Measurements from ENCODE around the gene SNCA.
A peak's percentile ranks its signal among the peaks of the same experiment; 100 is the strongest.

The SNCA gene

DNA sequence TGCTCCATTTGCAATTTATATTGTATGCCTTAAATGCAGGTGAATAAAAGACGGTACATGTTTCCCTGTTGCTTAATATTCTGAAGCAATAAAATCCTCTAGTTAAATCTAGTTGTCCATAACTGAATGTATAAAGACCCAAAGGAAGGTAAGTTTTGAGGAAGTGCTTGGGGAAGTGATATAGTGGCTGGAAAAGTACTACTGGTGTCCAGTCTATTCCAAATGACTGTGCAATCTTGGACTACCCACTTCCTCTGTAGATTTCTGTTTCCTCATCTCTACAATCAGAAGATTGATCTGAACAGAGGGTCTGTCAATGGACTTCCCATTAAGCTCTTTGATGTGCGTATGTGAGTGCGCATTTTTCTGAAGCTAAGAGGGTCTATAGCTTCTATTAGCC lies 17.0 kb downstream of the SNCA start:
- no peak for DNase-seq

DNA sequence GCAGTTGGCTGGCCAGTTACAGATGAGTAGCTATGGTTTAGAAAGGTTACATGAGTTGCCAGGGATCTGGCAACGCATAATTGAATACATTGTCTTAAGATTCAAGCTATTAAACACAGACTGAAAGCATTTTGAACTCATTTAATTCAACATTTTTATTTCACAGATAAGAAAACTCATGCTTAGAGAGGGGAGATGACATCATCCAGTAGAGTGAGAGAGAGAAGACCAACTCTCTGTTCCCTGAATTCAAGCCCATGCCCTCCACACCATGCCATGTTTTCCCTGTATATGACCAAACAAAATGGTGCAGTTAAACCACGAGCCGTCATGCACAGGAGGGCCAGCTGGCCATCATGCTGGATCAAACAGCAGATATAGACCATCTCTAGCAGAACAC lies 22.6 kb downstream of the SNCA start:
- no peak for DNase-seq

DNA sequence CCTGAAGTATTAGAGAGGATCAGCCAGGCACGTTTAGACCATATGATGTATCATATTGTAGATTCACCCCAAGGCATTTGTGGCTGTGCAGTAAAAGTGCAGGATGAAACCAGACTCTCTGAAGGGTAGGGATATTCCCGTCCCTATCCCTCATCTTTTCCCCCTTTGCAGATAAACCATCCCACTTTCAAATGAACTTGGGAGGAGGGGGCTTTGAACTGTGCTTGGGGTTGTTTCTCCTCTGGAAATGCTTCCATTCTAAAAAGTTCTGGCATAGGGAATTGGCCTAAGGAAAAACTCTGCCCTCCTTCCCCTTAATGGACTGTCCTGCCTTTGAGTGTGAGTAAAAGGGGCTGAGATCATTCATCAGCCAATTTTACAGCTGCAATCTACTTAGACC lies 23.8 kb downstream of the SNCA start:
- DNase-seq, result no peak

DNA sequence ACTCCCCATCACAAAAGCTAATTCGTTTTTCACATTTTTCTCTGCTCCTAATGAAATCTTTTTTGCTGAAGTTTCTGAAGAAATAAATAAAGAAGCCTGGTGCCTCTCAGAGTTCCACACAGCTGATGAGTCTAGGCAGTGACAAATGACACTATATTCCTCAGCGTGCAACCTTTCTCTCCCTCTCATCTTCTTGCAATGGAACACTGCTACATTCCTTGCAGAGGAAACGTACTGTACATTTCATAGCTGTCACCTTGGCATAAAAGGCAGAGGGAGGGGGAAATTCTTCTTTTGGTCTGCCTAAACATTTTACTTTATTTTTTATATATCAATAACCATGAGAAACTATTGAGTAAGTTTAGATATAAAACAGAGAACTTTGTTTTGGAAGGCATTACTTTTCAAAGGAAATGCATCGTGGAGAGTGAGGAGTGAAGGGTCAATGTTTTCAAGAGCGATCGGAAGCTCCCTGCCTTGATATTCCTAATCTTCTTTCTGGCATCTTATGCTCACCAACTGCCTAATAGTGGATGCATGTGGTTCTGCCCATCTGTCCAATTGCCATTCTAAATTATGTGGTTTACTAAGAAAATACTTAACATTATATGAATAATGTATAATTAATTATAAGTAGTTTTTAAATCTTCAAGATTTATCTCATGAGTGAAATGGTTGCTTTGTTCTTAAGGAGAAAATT lies 29.4 kb downstream of the SNCA start:
- no peak for DNase-seq

DNA sequence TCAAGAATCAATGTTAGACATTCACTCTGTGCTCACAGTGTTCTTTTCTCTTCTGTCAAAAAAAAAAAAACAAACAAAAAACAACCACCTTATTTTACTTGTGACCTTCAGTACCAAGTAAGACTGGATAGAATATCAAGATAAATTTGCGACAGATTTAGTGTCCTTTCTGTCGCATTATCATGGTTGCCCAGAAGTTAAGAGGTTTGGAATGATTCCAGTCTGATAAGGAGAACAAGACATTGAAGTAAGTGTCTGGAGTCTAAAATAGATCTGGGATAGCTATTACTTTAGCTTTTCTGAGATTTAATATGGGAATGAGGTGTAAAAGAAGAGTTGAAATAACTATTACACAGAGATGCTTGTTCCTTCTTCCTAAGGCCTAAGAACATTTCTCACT lies 31.7 kb downstream of the SNCA start:
- no peak for DNase-seq

DNA sequence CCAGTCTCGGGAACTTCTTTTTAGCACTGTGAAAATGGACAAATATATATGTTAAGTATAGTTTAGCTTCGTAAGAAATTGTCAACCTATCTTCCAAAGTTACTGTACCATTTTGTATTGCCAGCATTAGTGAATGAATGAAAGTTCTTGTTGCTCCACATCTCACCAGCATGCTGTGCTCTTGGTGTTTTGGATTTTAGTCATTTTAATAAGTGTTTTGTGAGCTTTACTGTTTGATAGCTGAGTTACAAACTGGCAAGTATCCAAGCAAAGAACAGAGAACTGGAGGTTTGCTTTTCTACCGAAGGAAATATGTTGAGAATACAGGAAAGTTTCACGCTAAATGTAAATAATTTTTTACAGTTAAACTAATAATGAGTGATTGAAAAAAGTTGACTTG lies 33.0 kb downstream of the SNCA start:
- no peak for DNase-seq

DNA sequence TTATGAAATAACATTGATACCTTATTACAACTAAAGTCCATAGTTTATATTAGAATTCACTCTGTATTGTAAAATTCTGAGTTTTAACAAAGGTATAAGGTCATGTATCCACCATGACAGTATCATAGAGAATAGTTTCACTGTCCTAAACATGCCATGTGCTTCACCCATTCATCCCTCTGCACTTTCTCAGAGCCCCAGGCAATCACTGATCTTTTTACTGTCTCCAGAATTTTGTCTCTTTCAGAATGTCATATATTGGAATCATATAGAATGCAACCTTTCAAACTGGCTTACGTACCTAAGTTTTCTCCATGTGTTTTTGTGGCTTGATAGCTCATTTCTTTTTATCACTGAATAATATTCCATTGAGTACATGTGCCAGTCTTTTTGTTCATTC lies 33.9 kb downstream of the SNCA start:
- DNase-seq, result no peak

DNA sequence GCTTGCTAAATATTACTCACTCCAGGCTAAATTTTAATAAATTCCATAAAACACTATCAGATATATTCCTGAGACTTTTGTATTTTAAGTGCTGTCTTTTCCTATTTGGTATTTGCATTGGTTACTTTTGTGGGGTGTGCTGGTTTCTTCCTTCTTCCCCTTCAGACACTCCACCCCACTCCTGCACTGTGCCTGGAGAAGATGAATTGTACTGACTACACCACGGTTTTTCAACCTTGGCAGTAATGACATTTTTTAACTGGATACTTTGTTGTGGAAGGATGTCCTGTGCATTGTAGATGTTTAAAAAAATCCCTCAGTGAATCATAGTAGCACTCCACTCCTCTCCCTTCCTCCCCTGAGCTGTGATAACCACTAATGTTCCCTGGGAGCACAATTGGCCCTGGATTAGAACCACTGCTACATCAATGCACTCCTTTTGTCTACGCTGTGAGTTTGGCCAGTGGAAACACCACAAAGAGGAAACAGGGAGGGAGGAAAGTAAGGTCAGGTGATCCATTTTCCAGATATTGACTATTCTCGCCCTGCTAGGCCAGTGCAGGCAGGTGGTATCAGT lies 36.3 kb downstream of the SNCA start:
- no peak for DNase-seq

DNA sequence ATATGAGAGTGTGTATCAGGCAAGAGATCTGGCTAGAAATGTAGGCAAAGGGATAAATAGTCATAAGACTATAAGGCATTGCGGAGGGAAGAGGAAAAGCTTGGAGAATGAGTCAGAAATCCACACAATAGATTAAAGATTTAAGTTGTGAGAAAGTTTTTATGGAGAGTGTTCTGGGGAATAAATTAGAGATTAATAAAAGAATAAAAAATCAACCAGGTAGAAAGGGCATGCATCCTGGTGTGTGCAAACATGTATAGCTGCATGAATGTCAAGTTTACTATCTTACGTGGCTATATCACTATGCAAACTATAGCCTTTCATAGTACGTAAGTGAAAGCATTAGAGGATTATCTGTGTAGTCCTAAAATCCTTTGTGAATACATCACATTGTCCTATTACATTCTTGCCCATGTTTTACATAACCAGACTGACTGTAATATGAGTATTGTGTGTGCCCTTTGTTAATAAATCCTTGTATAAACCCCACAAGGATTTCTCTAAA lies 36.9 kb downstream of the SNCA start:
- DNase-seq, result no peak

DNA sequence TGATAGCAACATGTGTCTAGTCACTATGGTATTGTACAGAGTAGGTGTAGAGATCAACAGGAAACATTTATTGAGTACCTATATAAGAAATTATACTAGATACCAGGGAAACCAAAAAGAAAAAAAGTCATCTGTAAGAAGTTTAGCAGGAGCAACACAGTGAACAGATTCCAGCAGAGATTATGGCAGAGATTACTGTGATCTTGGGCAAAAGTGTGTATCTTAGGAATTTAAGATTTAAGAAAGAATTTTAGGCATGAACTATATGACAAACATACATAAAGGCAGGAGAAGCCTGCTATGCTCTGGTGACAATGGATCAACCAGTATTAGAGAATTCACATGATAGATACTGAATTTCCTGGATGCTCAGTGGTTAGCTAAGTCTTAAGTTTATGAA lies 37.9 kb downstream of the SNCA start:
- DNase-seq, result no peak

DNA sequence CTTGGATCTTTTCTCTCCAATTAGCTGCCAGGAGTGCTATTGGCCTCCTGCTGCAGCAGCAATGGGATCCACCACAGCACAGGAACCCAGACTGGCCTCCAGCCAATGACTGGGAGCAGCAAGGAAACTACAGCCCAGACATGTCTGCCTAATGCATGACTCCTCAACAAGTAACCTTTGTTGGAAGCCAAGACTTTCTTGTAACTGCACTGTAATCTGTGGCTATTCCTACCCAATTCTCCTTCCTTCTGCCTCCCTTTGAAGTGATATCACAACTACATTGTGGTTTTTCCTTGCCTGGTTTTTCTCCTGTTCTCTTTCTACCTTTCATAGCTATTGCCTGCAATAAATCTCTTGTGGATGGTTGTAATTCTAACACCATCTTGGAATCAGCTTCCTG lies 39.8 kb downstream of the SNCA start:
- peak in 1 of 58 donors; percentile 2 for DNase-seq

DNA sequence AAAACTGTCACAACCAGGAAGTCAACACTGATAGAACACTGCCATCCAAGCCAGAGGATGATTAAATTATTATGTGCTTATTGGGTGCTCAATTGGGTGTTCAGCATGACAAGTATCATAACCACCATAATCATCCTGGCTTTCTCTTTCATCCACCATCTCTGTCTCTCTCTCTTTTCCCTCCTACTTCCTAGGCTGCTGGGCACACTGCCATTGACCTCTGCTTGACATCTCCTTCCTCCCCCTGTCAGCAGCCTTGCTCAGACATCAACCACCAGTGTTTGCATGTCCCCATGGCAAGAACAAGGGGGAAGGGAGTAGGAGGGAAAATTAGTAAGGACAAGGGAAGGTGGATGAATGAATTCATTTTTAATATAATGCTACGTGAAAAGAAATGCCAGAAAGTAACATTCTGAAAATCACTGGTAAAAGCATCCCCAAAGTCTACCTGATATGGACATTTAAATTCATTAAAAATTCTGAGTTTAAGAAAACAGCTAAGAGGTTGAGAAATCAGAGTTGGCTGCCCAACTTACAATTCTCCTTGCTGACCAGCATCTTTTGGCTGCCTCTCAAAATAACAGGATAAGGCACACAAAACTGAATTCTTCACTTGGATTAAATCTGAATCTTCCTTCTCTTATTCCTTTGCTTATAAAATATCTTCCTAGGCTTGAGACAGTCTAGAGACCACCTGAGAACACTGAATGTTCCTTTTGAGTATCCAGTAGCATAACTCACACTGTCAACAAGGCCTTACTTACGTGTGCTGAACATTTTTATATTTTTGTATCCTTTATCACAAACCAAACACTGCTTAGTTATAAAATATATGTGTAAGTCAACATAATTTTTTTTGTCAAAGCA lies 48.5 kb downstream of the SNCA start:
- no peak for DNase-seq

DNA sequence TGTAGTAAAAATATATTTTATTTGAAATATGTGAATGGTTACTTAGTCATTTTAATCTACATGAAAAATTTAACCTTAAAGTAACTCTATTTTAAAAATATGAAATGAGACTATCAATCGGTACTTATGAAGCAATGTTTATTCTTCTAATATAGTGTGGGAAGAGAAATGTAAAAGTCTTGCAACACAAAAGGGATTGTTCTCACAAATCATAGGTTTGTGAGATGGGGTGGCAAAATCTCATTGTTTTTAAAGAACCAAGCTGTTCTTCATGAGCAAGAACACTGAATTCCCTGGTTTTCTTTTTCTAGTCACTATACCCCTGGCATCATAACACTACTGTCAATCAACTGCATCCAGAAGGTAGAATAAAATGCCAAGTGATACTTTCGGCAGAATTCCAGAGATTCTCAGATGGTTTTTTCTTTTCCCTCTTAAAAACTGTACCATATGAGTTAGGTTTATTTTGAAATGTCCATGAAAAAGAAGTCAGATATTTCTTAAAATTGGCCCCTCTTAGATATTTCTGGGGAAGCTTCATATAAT lies 52.2 kb downstream of the SNCA start:
- no peak for DNase-seq

DNA sequence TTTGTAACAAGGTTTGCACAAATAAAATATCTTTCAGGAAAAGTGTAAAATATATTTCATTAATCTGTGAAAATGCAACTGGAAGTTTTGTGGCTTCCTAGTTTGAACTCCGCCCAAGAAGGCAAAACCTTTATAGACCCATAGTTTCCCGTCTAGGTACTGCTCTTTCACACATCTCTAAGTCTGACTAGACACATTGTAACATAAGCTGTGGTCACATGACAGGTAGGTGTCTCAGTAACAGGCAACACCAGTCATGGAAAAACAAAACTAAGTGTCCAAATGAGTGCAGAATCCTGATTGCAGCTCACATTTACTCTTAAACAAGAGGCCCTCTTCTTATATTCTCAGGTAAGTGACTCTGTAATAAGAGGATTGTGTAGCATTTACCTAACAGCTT lies 55.6 kb downstream of the SNCA start:
- DNase-seq, result no peak

DNA sequence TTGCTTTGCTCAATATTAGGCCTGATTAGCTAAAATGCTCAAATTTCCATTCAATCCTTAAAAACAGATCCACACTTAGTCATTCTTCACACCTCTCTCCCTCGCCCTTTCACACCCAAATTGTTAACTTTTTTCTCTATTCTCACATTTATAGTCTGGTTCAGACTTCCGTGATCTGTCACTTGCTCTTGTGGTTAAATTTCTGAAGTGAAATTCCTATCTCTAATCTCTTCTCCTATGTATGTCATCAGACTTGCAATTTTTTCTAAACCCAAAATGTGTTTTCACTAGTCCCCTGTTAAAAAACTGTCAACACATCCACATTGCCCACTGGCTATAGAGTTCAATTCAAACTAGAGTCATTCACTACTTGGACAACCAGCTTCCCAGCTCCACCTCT lies 63.2 kb downstream of the SNCA start:
- DNase-seq, result no peak

DNA sequence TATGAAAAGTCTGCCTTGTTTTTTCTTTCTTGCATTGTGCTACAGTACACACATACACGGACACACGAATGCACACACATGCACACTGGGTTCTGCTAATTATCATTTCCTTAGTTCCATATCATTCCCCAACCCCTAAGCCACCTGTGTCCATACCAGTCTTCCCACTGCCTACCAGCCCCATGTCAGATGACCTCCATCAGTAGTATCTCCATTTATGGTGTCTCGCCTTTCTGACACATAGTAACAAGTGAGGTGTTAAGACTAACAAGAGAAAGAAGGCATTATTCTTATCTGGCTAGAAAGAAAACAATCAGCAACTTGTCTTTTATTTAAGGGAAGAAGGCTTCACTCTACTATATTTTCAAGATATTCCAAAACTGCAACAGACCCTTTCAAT lies 67.1 kb downstream of the SNCA start:
- DNase-seq, result no peak

DNA sequence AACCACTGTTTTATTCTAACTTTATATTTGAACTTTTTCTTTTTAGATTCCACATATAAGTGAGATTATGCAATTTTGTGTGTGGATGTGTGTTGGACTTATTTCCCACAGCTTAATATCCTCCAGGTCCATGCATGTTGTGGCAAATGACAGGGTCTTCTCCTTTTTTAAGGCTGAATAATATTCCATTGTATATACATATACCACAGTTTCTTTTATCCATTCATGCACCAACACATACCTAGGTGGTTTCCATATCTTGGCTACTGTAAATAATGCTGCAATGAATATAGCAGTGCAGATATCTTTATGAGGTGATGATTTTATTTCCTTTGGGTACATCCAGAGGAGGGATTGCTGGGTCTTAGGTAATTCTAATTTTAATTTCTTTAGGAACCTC lies 69.0 kb downstream of the SNCA start:
- no peak for DNase-seq

DNA sequence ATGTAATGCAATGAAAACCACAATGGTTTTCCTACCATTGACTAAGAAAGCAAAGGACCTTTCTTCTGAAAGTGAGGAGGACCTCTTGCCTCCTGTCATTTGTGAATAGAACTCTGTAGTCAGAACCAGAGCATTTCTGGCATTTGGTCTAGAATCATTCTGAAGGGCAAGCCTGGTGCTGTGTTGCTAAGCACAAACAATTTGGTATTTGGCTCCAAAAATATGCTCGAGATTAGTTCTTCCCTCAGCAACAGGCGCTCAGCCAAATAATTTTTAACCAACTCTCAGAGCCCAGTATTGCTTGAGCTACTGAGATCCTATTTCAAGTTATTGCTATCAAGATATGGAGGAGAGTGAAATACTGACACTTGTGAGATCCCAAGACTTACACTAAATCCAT lies 71.0 kb downstream of the SNCA start:
- peak in 11 of 58 donors; percentile 5 to 47 (median 15) for DNase-seq

DNA sequence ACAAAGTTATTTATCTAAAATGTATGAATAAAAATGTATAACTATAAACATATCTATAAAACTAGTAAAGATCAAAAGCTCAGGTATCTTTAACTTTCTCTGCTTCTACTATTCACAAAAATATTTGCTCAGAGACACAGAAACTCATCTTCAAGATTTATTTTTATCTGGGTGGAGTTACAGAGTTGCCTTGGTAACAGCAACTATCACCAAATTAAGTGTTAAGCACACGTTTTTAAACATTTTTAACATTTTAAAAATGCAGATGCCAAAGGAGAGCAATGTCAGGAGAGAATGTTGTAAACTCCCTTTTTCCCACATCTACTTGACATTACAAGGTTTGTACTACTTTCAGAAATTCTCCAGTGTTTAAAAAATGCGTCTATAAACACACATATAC lies 71.4 kb downstream of the SNCA start:
- no peak for DNase-seq

DNA sequence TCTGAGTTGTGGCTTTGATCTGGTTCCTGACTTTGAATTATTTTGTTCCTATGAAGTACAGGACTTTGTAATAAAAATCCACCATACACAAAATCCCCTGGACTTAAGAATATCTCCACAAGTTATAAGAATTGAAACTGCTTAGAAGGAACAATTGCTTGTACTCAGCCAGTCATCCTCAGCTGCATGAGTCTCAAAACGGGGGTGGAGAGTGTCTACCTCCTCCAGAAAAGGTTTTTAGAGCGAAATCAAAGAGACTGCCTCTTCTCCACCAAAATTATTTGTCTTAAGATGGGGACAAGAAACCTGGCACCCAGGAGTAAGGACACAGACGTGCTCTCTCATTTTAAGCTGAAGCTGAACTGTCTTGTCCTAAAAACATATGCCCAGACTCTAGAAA lies 74.7 kb downstream of the SNCA start:
- peak in 4 of 58 donors; percentile 2 to 41 (median 8) for DNase-seq

DNA sequence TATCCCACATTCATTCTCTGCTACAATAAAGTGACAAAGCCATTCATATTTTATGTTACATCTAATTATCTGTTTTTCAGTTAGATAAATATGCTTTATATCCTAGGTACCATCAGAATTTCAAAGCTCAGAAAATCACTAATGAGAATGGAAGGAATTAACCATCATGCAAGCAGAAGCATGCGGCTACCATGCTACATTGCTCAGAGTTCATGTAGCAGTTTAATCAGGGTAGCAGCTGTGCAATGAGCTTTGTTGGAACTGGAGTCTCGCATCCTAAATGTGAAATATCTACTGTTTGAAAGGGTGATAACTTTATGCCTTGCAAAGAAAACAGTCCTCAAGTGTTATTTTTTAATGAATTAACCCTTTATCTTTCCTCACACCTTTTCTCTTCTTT lies 77.5 kb downstream of the SNCA start:
- DNase-seq, result no peak

DNA sequence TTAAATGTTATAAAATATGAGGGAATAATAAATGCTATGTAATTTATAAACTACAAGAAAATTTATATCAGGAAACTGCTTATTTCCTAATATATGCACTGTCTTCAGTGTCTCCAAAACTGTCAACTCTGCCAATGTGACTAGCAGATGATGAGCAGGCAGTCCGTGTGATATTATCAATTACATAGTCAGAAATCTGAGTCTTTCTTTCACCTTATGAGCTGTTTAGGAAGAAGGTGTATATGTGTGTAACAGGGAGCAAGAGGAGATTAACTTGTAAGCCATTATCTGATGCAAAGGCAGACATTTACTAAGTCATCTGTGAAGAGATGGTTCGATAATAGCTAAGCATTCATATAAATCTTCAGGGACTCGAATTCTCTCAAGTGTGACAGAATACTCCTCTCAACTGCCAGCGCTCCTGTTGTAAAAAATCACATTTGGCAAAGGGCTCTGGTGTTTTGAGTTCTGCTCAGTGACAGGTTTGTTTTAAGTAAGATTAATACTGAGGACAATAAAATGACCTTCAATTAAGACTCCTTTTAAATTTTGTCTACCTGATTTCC lies 79.7 kb downstream of the SNCA start:
- no peak for DNase-seq
